OCI-LY3 (cell line): ENCODE results near the gene MKI67.
A peak's percentile ranks its signal among the peaks of the same experiment; 100 is the strongest.

Experiments
- H2AFZ ChIP-seq: fragments of 200-600, 300-600 bp; shearing (Covaris generic); 2 replicates; pipeline ENCODE4 v1.6.0; 2014; ENCODE audit warnings: antibody characterized with exemption, low read depth, low read length
- H3K27ac ChIP-seq: fragments of 200-600, 300-600 bp; sonication (generic); 2 replicates; pipeline ENCODE4 v1.5.1; 2014; ENCODE audit warnings: mild to moderate bottlenecking, low read length, moderate library complexity, mixed read lengths
- H3K27me3 ChIP-seq: fragments of 200-600, 300-600 bp; sonication (generic); 2 replicates; pipeline ENCODE4 v1.6.1; 2014; ENCODE audit warnings: low read depth, low read length, mixed read lengths
- H3K36me3 ChIP-seq: fragments of 200-600, 300-600 bp; sonication (generic); replicated peaks from 2 replicates; pipeline ENCODE3; 2014; ENCODE audit warnings: low read depth, low read length, mixed read lengths
- H3K4me1 ChIP-seq: fragments of 300-600, 200-600 bp; sonication (generic); 2 replicates; pipeline ENCODE4 v1.6.1; 2014; ENCODE audit warnings: low read length, mixed read lengths
- H3K4me2 ChIP-seq: fragments of 200-600, 300-600 bp; sonication (generic); 2 replicates; pipeline ENCODE4 v1.6.1; 2014; ENCODE audit warnings: low read length, mixed read lengths
- H3K4me3 ChIP-seq: fragments of 300-600, 200-600 bp; sonication (generic); 2 replicates; pipeline ENCODE4 v1.5.1; 2014; ENCODE audit warnings: antibody characterized with exemption, mild to moderate bottlenecking, low read length, moderate library complexity
- H3K79me2 ChIP-seq: fragments of 300-600, 200-600 bp; shearing (Covaris generic); 2 replicates; pipeline ENCODE4 v1.6.1; 2014; ENCODE audit warnings: mild to moderate bottlenecking, low read length, mixed read lengths
- H3K9ac ChIP-seq: fragments of 300-600, 200-600 bp; shearing (Covaris generic); 2 replicates; pipeline ENCODE4 v1.6.0; 2014; ENCODE audit warnings: mild to moderate bottlenecking, low read length, moderate library complexity
- H3K9me3 ChIP-seq: fragments of 200-600, 300-600 bp; shearing (Covaris generic); 2 replicates; pipeline ENCODE4 v1.6.1; 2014; ENCODE audit warnings: low read length, mixed read lengths; ENCODE audit not compliant: insufficient read depth
- H4K20me1 ChIP-seq: fragments of 200-600, 300-600 bp; sonication (generic); 2 replicates; pipeline ENCODE4 v1.6.1; 2016; ENCODE audit warnings: low read length, mixed read lengths; ENCODE audit not compliant: insufficient read depth
- EZH2phosphoT487 ChIP-seq: fragments of 200-600 bp; shearing (Covaris generic); IDR thresholded peaks from 2 replicates; pipeline ENCODE4 v1.6.1; 2018; ENCODE audit warnings: antibody characterized with exemption, mixed run types, low read depth
- TF ChIP-seq, protein P1 (sequence below): fragments of 200-600, 300-600 bp; sonication (generic); IDR thresholded peaks from 2 replicates; pipeline ENCODE4 v1.5.1; 2014; ENCODE audit warnings: antibody characterized with exemption, low read length, low read depth

MKI67 gene

DNA sequence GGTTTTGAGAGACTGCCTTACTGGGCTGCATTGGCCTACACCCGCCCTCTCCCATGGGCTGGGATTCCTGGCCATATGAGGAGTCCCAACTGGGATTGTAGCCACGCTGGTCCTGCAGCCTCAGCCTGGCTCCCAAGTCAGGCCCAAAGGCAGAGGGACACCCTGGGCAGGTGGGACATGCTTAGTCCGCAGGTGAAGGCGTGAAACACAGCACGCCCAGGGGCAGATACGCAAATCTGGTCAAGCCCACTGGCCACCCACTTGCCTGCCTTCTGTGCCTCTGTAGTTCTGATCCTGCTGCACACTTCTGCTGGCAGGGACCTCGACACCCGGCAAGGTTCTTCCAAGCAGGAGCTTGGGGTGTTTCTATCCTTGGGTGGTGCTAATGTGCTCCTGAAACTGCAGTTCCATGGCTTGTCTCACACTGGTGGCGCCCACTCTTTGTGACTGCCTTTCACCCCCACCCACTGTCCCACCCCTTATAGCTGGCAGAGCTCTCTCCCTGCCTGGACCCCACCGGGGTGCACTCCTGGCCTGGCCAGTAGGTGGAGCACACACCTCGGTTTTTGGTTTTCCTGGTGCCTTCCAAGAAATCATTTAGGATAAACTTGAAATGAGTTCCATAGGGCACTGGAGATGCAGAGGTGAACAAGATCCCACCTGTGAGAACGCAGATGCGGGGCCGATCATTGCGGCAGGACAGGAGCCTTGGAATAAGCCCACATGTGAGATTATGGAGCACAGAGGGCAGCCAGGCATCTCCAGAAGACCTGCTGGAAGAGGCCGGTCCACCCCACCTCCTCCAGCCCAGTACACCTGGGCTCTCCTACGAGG lies 47.9 kb downstream of the MKI67 start:
- Histone ChIP-seq H3K27me3 (no peaks in the 10 kb centered on the region), H3K9ac (no peak overlapping the region), H3K9me3 (no peaks in the 10 kb centered on the region), H3K4me3 (no peak overlapping the region), H3K79me2 (no peaks in the 10 kb centered on the region), H4K20me1 (no peaks in the 10 kb centered on the region), H2AFZ (no peak overlapping the region), H3K4me2 (no peak overlapping the region), H3K4me1 (no peaks in the 10 kb centered on the region), H3K27ac (no peak overlapping the region), H3K36me3 (peaks cover 41% of the 10 kb centered on the region)
- no peak for TF ChIP-seq EZH2phosphoT487
- TF ChIP-seq, protein P1, sequence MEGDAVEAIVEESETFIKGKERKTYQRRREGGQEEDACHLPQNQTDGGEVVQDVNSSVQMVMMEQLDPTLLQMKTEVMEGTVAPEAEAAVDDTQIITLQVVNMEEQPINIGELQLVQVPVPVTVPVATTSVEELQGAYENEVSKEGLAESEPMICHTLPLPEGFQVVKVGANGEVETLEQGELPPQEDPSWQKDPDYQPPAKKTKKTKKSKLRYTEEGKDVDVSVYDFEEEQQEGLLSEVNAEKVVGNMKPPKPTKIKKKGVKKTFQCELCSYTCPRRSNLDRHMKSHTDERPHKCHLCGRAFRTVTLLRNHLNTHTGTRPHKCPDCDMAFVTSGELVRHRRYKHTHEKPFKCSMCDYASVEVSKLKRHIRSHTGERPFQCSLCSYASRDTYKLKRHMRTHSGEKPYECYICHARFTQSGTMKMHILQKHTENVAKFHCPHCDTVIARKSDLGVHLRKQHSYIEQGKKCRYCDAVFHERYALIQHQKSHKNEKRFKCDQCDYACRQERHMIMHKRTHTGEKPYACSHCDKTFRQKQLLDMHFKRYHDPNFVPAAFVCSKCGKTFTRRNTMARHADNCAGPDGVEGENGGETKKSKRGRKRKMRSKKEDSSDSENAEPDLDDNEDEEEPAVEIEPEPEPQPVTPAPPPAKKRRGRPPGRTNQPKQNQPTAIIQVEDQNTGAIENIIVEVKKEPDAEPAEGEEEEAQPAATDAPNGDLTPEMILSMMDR = peak; percentile 51

DNA sequence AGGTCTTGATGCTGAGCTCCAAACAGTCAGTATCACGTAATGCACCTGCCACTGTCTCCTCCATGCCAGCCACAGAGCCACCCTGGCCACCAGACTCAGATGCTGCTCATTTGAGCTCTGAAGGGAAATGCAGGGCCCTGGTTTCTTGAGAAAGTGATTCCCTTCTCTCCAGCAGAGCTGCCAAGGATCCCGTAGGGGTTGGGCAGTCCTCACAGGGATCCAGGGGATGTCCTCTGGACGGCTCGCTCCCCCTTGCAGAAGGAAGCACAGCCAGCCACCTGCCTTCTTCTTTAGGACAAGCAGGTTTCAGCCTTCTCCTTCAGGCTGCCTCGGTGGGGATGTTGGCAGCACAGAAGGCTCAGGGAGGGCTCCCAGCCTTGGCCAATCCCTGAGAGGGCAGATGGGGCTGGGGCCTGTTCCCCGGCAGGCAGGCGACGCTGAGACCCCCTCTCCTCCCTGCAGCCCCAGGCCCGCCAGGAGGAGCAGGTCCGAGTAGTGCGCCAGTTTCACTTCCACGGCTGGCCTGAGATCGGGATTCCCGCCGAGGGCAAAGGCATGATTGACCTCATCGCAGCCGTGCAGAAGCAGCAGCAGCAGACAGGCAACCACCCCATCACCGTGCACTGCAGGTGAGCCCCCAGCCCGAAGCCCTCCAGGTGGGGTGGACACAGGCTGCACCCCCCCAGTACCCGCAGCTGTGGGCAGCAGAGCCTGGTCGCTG lies 48.9 kb downstream of the MKI67 start:
- no peak overlapping the region for H3K4me2 ChIP-seq
- no peak overlapping the region for H3K9ac ChIP-seq
- no peaks in the 10 kb centered on the region for H3K79me2 ChIP-seq
- H3K4me3 ChIP-seq = no peak overlapping the region
- H3K36me3 ChIP-seq = peaks cover 43% of the 10 kb centered on the region
- H3K9me3 ChIP-seq = no peaks in the 10 kb centered on the region
- no peak overlapping the region for H2AFZ ChIP-seq
- TF ChIP-seq, protein P1 = no peak
- TF ChIP-seq EZH2phosphoT487 = no peak
- no peaks in the 10 kb centered on the region for H4K20me1 ChIP-seq
- H3K4me1 ChIP-seq = no peaks in the 10 kb centered on the region
- no peaks in the 10 kb centered on the region for H3K27me3 ChIP-seq
- H3K27ac ChIP-seq = no peak overlapping the region

GRCh38 chr10:128074589-128074988 lies 51.6 kb downstream of the MKI67 start:
- Histone ChIP-seq H3K9me3 (no peaks in the 10 kb centered on the region), H3K27ac (no peak overlapping the region), H3K4me3 (no peak overlapping the region), H4K20me1 (no peaks in the 10 kb centered on the region), H3K36me3 (peaks cover 61% of the 10 kb centered on the region), H3K4me1 (no peaks in the 10 kb centered on the region), H3K9ac (no peak overlapping the region), H3K27me3 (no peaks in the 10 kb centered on the region), H3K4me2 (no peak overlapping the region), H2AFZ (no peak overlapping the region), H3K79me2 (no peaks in the 10 kb centered on the region)
- TF ChIP-seq, protein P1 = no peak
- TF ChIP-seq EZH2phosphoT487 = no peak

GRCh38 chr10:128073890-128074289 lies 52.3 kb downstream of the MKI67 start:
- Histone ChIP-seq H4K20me1 (no peaks in the 10 kb centered on the region), H3K4me3 (no peak overlapping the region), H3K9me3 (no peaks in the 10 kb centered on the region), H3K27ac (no peak overlapping the region), H3K9ac (no peak overlapping the region), H3K27me3 (no peaks in the 10 kb centered on the region), H3K4me2 (no peak overlapping the region), H3K36me3 (peaks cover 56% of the 10 kb centered on the region), H3K79me2 (no peaks in the 10 kb centered on the region), H3K4me1 (peaks cover 4% of the 10 kb centered on the region), H2AFZ (no peak overlapping the region)
- TF ChIP-seq, protein P1 = no peak
- TF ChIP-seq EZH2phosphoT487 = no peak
